IMR-90 (cell line): ENCODE measurements around the gene R3HDM4. TPM values are rescaled to one million over a fixed set of nuclear protein-coding genes. Genes with fewer than 3 reads are reported as not detected.

Experiments used
- ATAC-seq: fragments of 200-7000 bp; cut with Tn5 transposase; 2 replicates; pipeline ENCODE4 v1.9.1; 2020; ENCODE audit warnings: low read depth, mild to moderate bottlenecking, moderate library complexity
- BruUV-seq: library from RNA; stranded (reverse); fragments of 400-500 nt; replicated peaks from 2 replicates; lab custom pipeline; 2021; lab: Mats Ljungman, UMichigan
- CTCF ChIA-PET: fragments of 300-600 bp; formaldehyde crosslinking; extraction: SDS; loops from one replicate; lab custom pipeline; 2021; ENCODE audit warnings: antibody characterized with exemption; lab: Yijun Ruan, JAX
- POLR2A ChIA-PET: fragments of 300-600 bp; sonication (Branson Sonifier 250); formaldehyde crosslinking; loops from one replicate; lab custom pipeline; 2022; ENCODE audit warnings: antibody characterized with exemption; ENCODE audit not compliant: unreplicated experiment; lab: Charles Lee
- DNase-seq: peaks from one replicate; pipeline ENCODE4 v3.0.0; 2013
- H2AFZ ChIP-seq: replicated peaks from 2 replicates; pipeline ENCODE3; 2013; ENCODE audit warnings: low read length, mild to moderate bottlenecking; ENCODE audit not compliant: poor library complexity
- H2AK5ac ChIP-seq: 2 replicates; pipeline ENCODE4 v1.6.1; 2013; ENCODE audit warnings: low read depth, low read length, inconsistent platforms
- H2AK9ac ChIP-seq: replicated peaks from 2 replicates; pipeline ENCODE3; 2013; ENCODE audit warnings: mild to moderate bottlenecking, low read depth, low read length, moderate library complexity; ENCODE audit not compliant: poor library complexity
- H2BK120ac ChIP-seq: 2 replicates; pipeline ENCODE4 v1.6.1; 2013; ENCODE audit warnings: low read depth, low read length, inconsistent platforms
- H2BK15ac ChIP-seq: 3 replicates; pipeline ENCODE4 v1.6.1; 2013; ENCODE audit warnings: low read depth, low read length, inconsistent platforms
- H2BK20ac ChIP-seq: 2 replicates; pipeline ENCODE4 v1.6.1; 2013; ENCODE audit warnings: low read depth, mild to moderate bottlenecking, inconsistent platforms, low read length, moderate library complexity
- H2BK5ac ChIP-seq: 2 replicates; pipeline ENCODE4 v1.6.1; 2013; ENCODE audit warnings: mild to moderate bottlenecking, low read depth, low read length, inconsistent platforms; ENCODE audit not compliant: poor library complexity, severe bottlenecking
- H3K14ac ChIP-seq: replicated peaks from 2 replicates; pipeline ENCODE4 v1.6.1; 2013; ENCODE audit warnings: low read depth, low read length, inconsistent platforms
- H3K18ac ChIP-seq: 2 replicates; pipeline ENCODE4 v1.6.1; 2013; ENCODE audit warnings: low read depth, low read length, control low read depth
- H3K23ac ChIP-seq: 2 replicates; pipeline ENCODE4 v1.6.1; 2013; ENCODE audit warnings: low read depth, low read length, inconsistent platforms
- H3K27ac ChIP-seq: 2 replicates; pipeline ENCODE4 v1.5.1; 2013; ENCODE audit warnings: mild to moderate bottlenecking, control low read depth, low read length; ENCODE audit not compliant: insufficient read depth
- H3K27me3 ChIP-seq: 2 replicates; pipeline ENCODE4 v1.6.1; 2013; ENCODE audit warnings: low read length; ENCODE audit not compliant: control insufficient read depth, insufficient read depth
- H3K36me3 ChIP-seq: 2 replicates; pipeline ENCODE4 v1.6.1; 2013; ENCODE audit warnings: low read length, mixed read lengths; ENCODE audit not compliant: control insufficient read depth, insufficient read depth
- H3K4ac ChIP-seq: 2 replicates; pipeline ENCODE4 v1.6.1; 2013; ENCODE audit warnings: low read depth, low read length, inconsistent platforms
- H3K4me1 ChIP-seq: 2 replicates; pipeline ENCODE4 v1.6.1; 2013; ENCODE audit warnings: low read length, mixed read lengths; ENCODE audit not compliant: control insufficient read depth, insufficient read depth
- H3K4me2 ChIP-seq: 2 replicates; pipeline ENCODE4 v1.6.1; 2013; ENCODE audit warnings: low read depth, mild to moderate bottlenecking, control low read depth, low read length, moderate library complexity
- H3K4me3 ChIP-seq: 2 replicates; pipeline ENCODE4 v1.5.1; 2013; ENCODE audit warnings: low read depth, mild to moderate bottlenecking, control low read depth, low read length, moderate library complexity; ENCODE audit not compliant: insufficient read depth
- H3K56ac ChIP-seq: 2 replicates; pipeline ENCODE4 v1.6.1; 2013; ENCODE audit warnings: low read length, inconsistent platforms; ENCODE audit not compliant: insufficient read depth; ENCODE audit errors: extremely low read depth
- H3K79me1 ChIP-seq, 2 experiments: 2 replicates each; pipeline ENCODE4 v1.6.1; 2013; ENCODE audit warnings: low read length in 2 of 2, inconsistent platforms in 1 of 2, low read depth in 1 of 2
- H3K9ac ChIP-seq: 2 replicates; pipeline ENCODE4 v1.6.1; 2013; ENCODE audit warnings: low read depth, low read length, control low read depth
- H3K9me1 ChIP-seq: 2 replicates; pipeline ENCODE4 v1.6.1; 2013; ENCODE audit warnings: low read length, inconsistent platforms; ENCODE audit not compliant: insufficient read depth
- H3K9me3 ChIP-seq: 2 replicates; pipeline ENCODE4 v1.6.1; 2013; ENCODE audit warnings: low read length; ENCODE audit not compliant: control insufficient read depth, insufficient read depth
- H4K20me1 ChIP-seq: 2 replicates; pipeline ENCODE4 v1.6.1; 2013; ENCODE audit warnings: low read length, inconsistent platforms; ENCODE audit not compliant: insufficient read depth
- H4K5ac ChIP-seq: 2 replicates; pipeline ENCODE4 v1.6.1; 2013; ENCODE audit warnings: mild to moderate bottlenecking, low read depth, low read length, control low read depth
- H4K8ac ChIP-seq, 2 experiments: 2 replicates each; pipeline ENCODE4 v1.6.1; 2013; ENCODE audit warnings: low read depth in 2 of 2, low read length in 2 of 2, control low read depth in 1 of 2, inconsistent platforms in 1 of 2
- H4K91ac ChIP-seq: 2 replicates; pipeline ENCODE4 v1.6.1; 2013; ENCODE audit warnings: low read depth, low read length, inconsistent platforms; ENCODE audit not compliant: insufficient read depth
- NFE2L2 ChIP-seq: fragments of 150-350 bp; IDR thresholded peaks from 2 replicates; pipeline ENCODE4 v1.6.1; 2016; ENCODE audit warnings: low read depth, mild to moderate bottlenecking, low read length
- RCOR1 ChIP-seq: IDR thresholded peaks from 2 replicates; pipeline ENCODE4 v1.6.1; 2012; ENCODE audit warnings: mild to moderate bottlenecking, low read length, improper control_type of control experiment; ENCODE audit not compliant: insufficient replicate concordance
- WGBS, 2 experiments: methylation state at CpG; one replicate each; pipeline versions ENCODE4 v1.1.5 to v1.1.7; 2013; ENCODE audit warnings: missing lambda C conversion rate in 2 of 2; ENCODE audit not compliant: insufficient read length in 1 of 2; ENCODE audit errors: extremely low coverage in 2 of 2; 5-methylcytosine and 5-hydroxymethylcytosine counted together
- dilution Hi-C: fragments of 300-500 bp; cut with HindIII; formaldehyde crosslinking; loops from one replicate; pipeline ENCODE4 v1.14.3; 2018; ENCODE audit warnings: low sequenced_read_pairs; ENCODE audit not compliant: unreplicated experiment
- in situ Hi-C: fragments of 300-500 bp; cut with MboI; formaldehyde crosslinking; loops from 3 replicates; pipeline ENCODE4 v1.14.3; 2019; ENCODE audit warnings: low sequenced_read_pairs, inconsistent platforms, mixed read lengths
- intact Hi-C: fragments of 100-400 bp; cut with micrococcal nuclease; formaldehyde crosslinking; loops from 2 replicates; pipeline ENCODE4 v1.10.0; 2022
- polyA plus RNA-seq, 3 experiments: library from polyadenylated mRNA; depleted of rRNA; stranded (reverse); fragments of >200 nt; gene quantifications; 2 replicates each; pipeline ENCODE4 v1.2.3, GENCODE V29; 2012; ENCODE audit warnings: low replicate concordance in 1 of 3
- total RNA-seq: library from RNA; depleted of rRNA; stranded (reverse); fragments of >200 nt; gene quantifications from 2 replicates; pipeline ENCODE4 v1.2.3, GENCODE V29; 2012
- TF ChIP-seq, protein P1 (sequence below): fragments of 150-350 bp; IDR thresholded peaks from 2 replicates; pipeline ENCODE4 v1.6.1; 2017; ENCODE audit warnings: mild to moderate bottlenecking, antibody characterized with exemption, low read length, low read depth

Gene R3HDM4
- total and polyA plus RNA-seq, 2 of the 4 experiments (the other 2 are of a cell fraction): 9.0 to 51.5 TPM

DNA sequence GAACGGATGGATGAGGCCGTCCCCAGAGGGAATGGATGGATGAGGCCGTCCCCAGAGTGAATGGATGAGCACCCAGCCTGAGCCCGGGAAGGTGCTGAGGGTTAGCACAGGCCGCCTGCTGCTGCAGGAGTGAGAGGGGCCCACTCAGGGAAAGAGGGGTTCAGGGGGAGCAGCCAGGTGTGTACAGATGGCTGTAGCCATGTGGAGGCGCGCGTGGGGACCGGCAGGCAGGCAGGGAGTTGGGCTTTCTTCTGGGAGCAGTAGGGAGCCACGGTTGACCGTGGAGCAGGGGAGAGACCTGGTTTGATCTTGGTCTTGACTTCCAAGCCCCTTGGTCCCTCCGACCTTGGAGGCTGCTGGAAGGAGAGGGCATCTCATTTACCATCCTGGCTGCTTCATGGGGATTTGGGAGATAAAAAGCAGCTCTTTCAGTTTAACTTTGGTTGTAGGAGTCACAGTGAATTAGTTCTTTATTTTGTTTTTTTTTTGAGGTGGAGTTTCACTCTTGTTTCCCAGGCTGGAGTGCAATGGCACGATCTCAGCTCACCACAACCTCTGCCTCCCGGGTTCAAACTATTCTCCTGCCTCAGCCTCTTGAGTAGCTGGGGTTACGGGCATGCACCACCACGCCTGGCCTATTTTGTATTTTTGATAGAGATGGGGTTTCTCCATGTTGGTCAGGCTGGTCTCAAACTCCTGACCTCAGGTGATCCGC, 37.5 kb upstream of the R3HDM4 start (continued):
- TF ChIP-seq, protein P1, sequence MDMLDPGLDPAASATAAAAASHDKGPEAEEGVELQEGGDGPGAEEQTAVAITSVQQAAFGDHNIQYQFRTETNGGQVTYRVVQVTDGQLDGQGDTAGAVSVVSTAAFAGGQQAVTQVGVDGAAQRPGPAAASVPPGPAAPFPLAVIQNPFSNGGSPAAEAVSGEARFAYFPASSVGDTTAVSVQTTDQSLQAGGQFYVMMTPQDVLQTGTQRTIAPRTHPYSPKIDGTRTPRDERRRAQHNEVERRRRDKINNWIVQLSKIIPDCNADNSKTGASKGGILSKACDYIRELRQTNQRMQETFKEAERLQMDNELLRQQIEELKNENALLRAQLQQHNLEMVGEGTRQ: no peak

DNA sequence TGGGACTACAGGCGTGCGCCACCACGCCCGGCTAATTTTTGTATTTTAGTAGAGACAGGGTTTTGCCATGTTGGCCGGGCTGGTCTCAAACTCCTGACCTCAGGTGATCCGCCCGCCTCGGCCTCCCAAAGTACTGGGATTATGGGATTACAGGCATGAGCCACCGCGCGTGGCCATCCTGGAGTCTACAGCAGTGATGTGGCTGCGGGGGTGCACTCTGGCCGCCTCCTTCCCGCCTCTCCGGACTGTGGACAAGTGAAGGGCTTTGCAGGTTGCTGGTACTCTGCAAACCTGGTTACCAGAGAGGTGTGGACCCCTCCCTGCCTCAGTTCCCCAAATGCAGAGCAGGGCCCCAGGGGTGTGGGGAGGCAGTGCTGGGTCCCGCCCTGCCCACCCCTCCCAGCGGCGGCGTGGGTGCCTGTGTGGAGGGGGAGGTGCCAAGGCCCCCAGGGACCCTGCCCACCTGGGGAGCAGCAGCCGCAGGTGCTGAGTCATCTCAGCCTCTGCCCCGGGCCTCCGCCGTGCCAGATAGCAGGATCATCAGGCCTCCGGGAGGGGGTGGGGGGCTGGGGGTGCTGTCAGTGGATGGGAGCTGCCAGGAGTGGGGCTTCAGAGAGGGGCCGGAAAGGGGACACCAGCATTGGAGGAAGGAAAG, 36.0 kb upstream of the R3HDM4 start:
- peaks cover 16 to 73% of the 10 kb centered on the region in 2 experiments for H3K79me1 ChIP-seq
- peaks cover 4% of the 10 kb centered on the region; the same call in 1 of the 2 replicates for H3K9me1 ChIP-seq
- H2BK120ac ChIP-seq: no peak overlapping the region
- no peak overlapping the region for H4K91ac ChIP-seq
- ChIA-PET CTCF (no interaction called here), POLR2A (no interaction called here)
- peaks cover 22% of the 10 kb centered on the region for H3K4me1 ChIP-seq
- H3K27ac ChIP-seq: no peak overlapping the region
- no peak overlapping the region for H2AK5ac ChIP-seq
- H2BK5ac ChIP-seq: no peak overlapping the region
- H3K4me3 ChIP-seq: no peak overlapping the region
- no peak for ATAC-seq
- no peak overlapping the region for H4K5ac ChIP-seq
- peaks cover 54% of the 10 kb centered on the region for H4K20me1 ChIP-seq
- H2BK20ac ChIP-seq: no peak overlapping the region
- no peak overlapping the region for H2AFZ ChIP-seq
- no peak overlapping the region for H3K23ac ChIP-seq
- no peak overlapping the region for H2AK9ac ChIP-seq
- intact Hi-C loops (no loop called here), dilution Hi-C loops (no loop called here), in situ Hi-C loops (no loop called here)
- H3K14ac ChIP-seq: no peak overlapping the region
- no peaks in the 10 kb centered on the region for H3K9me3 ChIP-seq
- TF ChIP-seq RCOR1: no peak
- 0 out of 2 replicates have a peak, but pooled peaks have one; percentile 7 for TF ChIP-seq NFE2L2
- DNase-seq: no peak
- no TSS peak for BruUV-seq
- WGBS, 2 experiments: 97% methylated on average over 6 of the region's 25 CpGs; no CpG with 5 or more reads in 1 of the 2 experiments
- H3K36me3 ChIP-seq: peaks cover 19% of the 10 kb centered on the region; the same call in 1 of the 2 replicates
- no peak overlapping the region for H3K18ac ChIP-seq
- no peak overlapping the region for H4K8ac ChIP-seq
- no peak overlapping the region for H3K4ac ChIP-seq
- no peak overlapping the region for H3K9ac ChIP-seq
- H3K56ac ChIP-seq: no peak overlapping the region
- no peak overlapping the region for H3K4me2 ChIP-seq
- H3K27me3 ChIP-seq: no peaks in the 10 kb centered on the region
- H2BK15ac ChIP-seq: no peak overlapping the region
